Spleen (tissue), 7 donors: ENCODE results near the gene WHAMM.
"Not testable (repeated sequence)": the region's sequence is repeated elsewhere in the genome, so short reads cannot be mapped to it uniquely, and the experiment has no call there.

Experiments used
- POLR2A ChIP-seq, 3 donors: fragments of 450-650 bp; IDR thresholded peaks; one replicate each; pipeline ENCODE4 v1.5.1; 2017; ENCODE audit warnings: antibody characterized with exemption in 3 of 3, mild to moderate bottlenecking in 1 of 3
- TF ChIP-seq, protein P1 (sequence below), 11 experiments: fragments of 200-600 bp in 7 of 11; fragments of 450-650 bp in 4 of 11; sonication (generic) in 4 of 11; IDR thresholded peaks in 8 of 11; conservative IDR thresholded peaks in 3 of 11; 1 replicate in 7 of 11; 2 replicates in 4 of 11; pipeline versions ENCODE4 v1.4.0 to v1.8.0; 2016 to 2021; ENCODE audit warnings: antibody characterized with exemption in 11 of 11, inconsistent platforms in 4 of 11, mild to moderate bottlenecking in 1 of 11
- donor health status: DM: no; HTN: no; CAD: no; lungs with moderate emphysema.
- donor health status: DM: no; HTN: no; CAD: no.
- donor health status: DM: no; HTN: no; CAD: no.

DNA sequence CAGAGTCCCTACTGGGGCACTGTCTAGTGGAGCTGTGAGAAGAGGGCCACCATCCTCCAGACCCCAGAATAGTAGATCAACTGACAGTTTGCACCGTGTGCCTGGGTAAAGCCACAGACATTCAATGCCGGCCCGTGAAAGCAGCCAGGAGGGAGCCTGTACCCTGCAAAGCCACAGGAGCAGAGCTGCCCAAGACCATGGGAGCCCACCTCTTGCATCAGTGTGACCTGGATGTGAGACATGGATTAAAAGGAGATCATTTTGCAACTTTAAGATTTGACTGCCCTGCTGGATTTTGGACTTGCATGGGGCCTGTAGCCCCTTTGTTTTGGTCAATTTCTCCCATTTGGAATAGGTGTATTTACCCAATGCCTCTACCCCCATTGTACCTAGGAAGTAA lies 56.6 kb downstream of the WHAMM start:
- TF ChIP-seq, protein P1, sequence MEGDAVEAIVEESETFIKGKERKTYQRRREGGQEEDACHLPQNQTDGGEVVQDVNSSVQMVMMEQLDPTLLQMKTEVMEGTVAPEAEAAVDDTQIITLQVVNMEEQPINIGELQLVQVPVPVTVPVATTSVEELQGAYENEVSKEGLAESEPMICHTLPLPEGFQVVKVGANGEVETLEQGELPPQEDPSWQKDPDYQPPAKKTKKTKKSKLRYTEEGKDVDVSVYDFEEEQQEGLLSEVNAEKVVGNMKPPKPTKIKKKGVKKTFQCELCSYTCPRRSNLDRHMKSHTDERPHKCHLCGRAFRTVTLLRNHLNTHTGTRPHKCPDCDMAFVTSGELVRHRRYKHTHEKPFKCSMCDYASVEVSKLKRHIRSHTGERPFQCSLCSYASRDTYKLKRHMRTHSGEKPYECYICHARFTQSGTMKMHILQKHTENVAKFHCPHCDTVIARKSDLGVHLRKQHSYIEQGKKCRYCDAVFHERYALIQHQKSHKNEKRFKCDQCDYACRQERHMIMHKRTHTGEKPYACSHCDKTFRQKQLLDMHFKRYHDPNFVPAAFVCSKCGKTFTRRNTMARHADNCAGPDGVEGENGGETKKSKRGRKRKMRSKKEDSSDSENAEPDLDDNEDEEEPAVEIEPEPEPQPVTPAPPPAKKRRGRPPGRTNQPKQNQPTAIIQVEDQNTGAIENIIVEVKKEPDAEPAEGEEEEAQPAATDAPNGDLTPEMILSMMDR (IDR thresholded peaks at IDR 0.05 in 8 of 11, conservative IDR thresholded peaks at IDR 0.05 in 3 of 11), result not testable (repeated sequence)
- not testable (repeated sequence) for TF ChIP-seq POLR2A (IDR thresholded peaks at IDR 0.05)
